Neutrophil (primary cell): Measurements from ENCODE around the gene CNPY1.
"Not testable (repeated sequence)": the region's sequence is repeated elsewhere in the genome, so short reads cannot be mapped to it uniquely, and the experiment has no call there.

Experiments
- H3K27ac ChIP-seq: fragments of 200-600 bp; sonication (generic); 2 replicates; pipeline ENCODE4 v1.5.1; 2016; ENCODE audit warnings: mild to moderate bottlenecking, moderate library complexity
- H3K27me3 ChIP-seq: fragments of 200-600 bp; sonication (generic); 2 replicates; pipeline ENCODE4 v1.6.0; 2016; ENCODE audit warnings: mild to moderate bottlenecking
- H3K36me3 ChIP-seq: fragments of 200-600 bp; sonication (generic); 2 replicates; pipeline ENCODE4 v1.5.1; 2017
- H3K4me1 ChIP-seq, 2 experiments: fragments of 200-600 bp in 1 of 2; sonication (generic) in 1 of 2; 1 replicate in 1 of 2; 2 replicates in 1 of 2; pipeline versions ENCODE4 v1.5.1 to v1.6.1; 2013 to 2016; ENCODE audit warnings: low read depth in 1 of 2, low read length in 1 of 2, mild to moderate bottlenecking in 1 of 2, moderate library complexity in 1 of 2; ENCODE audit not compliant: control insufficient read depth in 1 of 2, insufficient read depth in 1 of 2
- H3K4me3 ChIP-seq, 2 experiments: fragments of 200-600 bp in 1 of 2; sonication (generic) in 1 of 2; 1 replicate in 1 of 2; 2 replicates in 1 of 2; pipeline ENCODE4 v1.5.1; 2013 to 2016; ENCODE audit warnings: low read depth in 1 of 2, low read length in 1 of 2, mild to moderate bottlenecking in 1 of 2, moderate library complexity in 1 of 2
- H3K9me3 ChIP-seq: fragments of 200-600 bp; sonication (generic); 2 replicates; pipeline ENCODE4 v1.5.1; 2016
- CTCF ChIP-seq: fragments of 200-600 bp; sonication (generic); IDR thresholded peaks from 2 replicates; pipeline ENCODE4 v1.5.1; 2016; ENCODE audit warnings: antibody characterized with exemption

CNPY1 gene

GRCh38 chr7:155524018-155524556, 22.3 kb downstream of the CNPY1 start:
- TF ChIP-seq CTCF, result no peak
- Histone ChIP-seq H3K27me3 (peaks cover 99% of the 10 kb centered on the region), H3K36me3 (no peaks in the 10 kb centered on the region), H3K27ac (no peak overlapping the region), H3K4me1 (no peaks in the 10 kb centered on the region), H3K9me3 (no peaks in the 10 kb centered on the region), H3K4me3 (no peak overlapping the region)

GRCh38 chr7:155523168-155523675, 23.1 kb downstream of the CNPY1 start:
- no peak for TF ChIP-seq CTCF
- Histone ChIP-seq H3K4me3 (no peak overlapping the region), H3K27me3 (peaks cover 100% of the 10 kb centered on the region), H3K4me1 (no peaks in the 10 kb centered on the region), H3K36me3 (no peaks in the 10 kb centered on the region), H3K9me3 (no peaks in the 10 kb centered on the region), H3K27ac (no peak overlapping the region)

- H3K4me1 ChIP-seq, result no peaks in the 10 kb centered on the region
- no peaks in the 10 kb centered on the region for H3K36me3 ChIP-seq
- no peak overlapping the region for H3K4me3 ChIP-seq
- TF ChIP-seq CTCF, result no peak
- peaks cover 100% of the 10 kb centered on the region for H3K27me3 ChIP-seq
- no peak overlapping the region for H3K27ac ChIP-seq
- H3K9me3 ChIP-seq, result no peaks in the 10 kb centered on the region
Observed at GRCh38 chr7:155521743-155522398, 24.5 kb downstream of the CNPY1 start.

- H3K4me1 ChIP-seq, result no peaks in the 10 kb centered on the region
- H3K36me3 ChIP-seq, result no peaks in the 10 kb centered on the region
- no peak overlapping the region for H3K27ac ChIP-seq
- H3K4me3 ChIP-seq, result no peak overlapping the region
- no peak for TF ChIP-seq CTCF
- H3K27me3 ChIP-seq, result peaks cover 100% of the 10 kb centered on the region
- H3K9me3 ChIP-seq, result no peaks in the 10 kb centered on the region
Observed at GRCh38 chr7:155521007-155521742, 25.2 kb downstream of the CNPY1 start.

- H3K36me3 ChIP-seq, result no peaks in the 10 kb centered on the region
- no peaks in the 10 kb centered on the region for H3K9me3 ChIP-seq
- H3K27me3 ChIP-seq, result peaks cover 100% of the 10 kb centered on the region
- H3K4me3 ChIP-seq, result no peak overlapping the region
- no peak for TF ChIP-seq CTCF
- no peak overlapping the region for H3K27ac ChIP-seq
- no peaks in the 10 kb centered on the region for H3K4me1 ChIP-seq
Observed at GRCh38 chr7:155520114-155520513, 26.2 kb downstream of the CNPY1 start.

GRCh38 chr7:155519358-155519757, 27.0 kb downstream of the CNPY1 start:
- peaks cover 100% of the 10 kb centered on the region for H3K27me3 ChIP-seq
- not testable (repeated sequence) for H3K9me3 ChIP-seq, H3K4me3 ChIP-seq, H3K36me3 ChIP-seq, H3K27ac ChIP-seq, H3K4me1 ChIP-seq
